Effector memory CD4-positive, alpha-beta T cell (primary cell): Measurements from ENCODE around the gene MYRF.

Source experiments
- DNase-seq, 3 donors: peaks; one replicate each; pipeline ENCODE4 v3.0.0-alpha.2; 2020
- H3K27ac ChIP-seq: 2 replicates; pipeline ENCODE4 v1.7.0; 2013; ENCODE audit warnings: mild to moderate bottlenecking, low read length, moderate library complexity; ENCODE audit not compliant: insufficient read depth, poor library complexity, severe bottlenecking
- H3K27me3 ChIP-seq: replicated peaks from 2 replicates; pipeline ENCODE4 v1.7.0; 2013; ENCODE audit warnings: mild to moderate bottlenecking, low read length; ENCODE audit not compliant: insufficient read depth, control insufficient read depth, poor library complexity, severe bottlenecking
- H3K36me3 ChIP-seq: 2 replicates; pipeline ENCODE4 v1.7.0; 2013; ENCODE audit warnings: mild to moderate bottlenecking, low read length, moderate library complexity; ENCODE audit not compliant: control insufficient read depth, insufficient read depth
- H3K4me1 ChIP-seq: 2 replicates; pipeline ENCODE4 v1.7.0; 2013; ENCODE audit warnings: low read length, mild to moderate bottlenecking; ENCODE audit not compliant: control insufficient read depth, insufficient read depth, poor library complexity, severe bottlenecking
- H3K4me3 ChIP-seq: 2 replicates; pipeline ENCODE4 v1.7.0; 2013; ENCODE audit warnings: low read length, low read depth, mild to moderate bottlenecking; ENCODE audit not compliant: insufficient read depth, poor library complexity, severe bottlenecking
- H3K9me3 ChIP-seq: 2 replicates; pipeline ENCODE4 v1.7.0; 2013; ENCODE audit warnings: mild to moderate bottlenecking, low read length, moderate library complexity; ENCODE audit not compliant: control insufficient read depth

Gene MYRF

GRCh38 chr11:61828629-61829407 lies 76.4 kb downstream of the MYRF start:
- Histone ChIP-seq H3K4me1 (peaks cover 26% of the 10 kb centered on the region), H3K36me3 (no peaks in the 10 kb centered on the region), H3K27ac (no peak overlapping the region), H3K4me3 (peak overlapping the region; percentile 57), H3K27me3 (peaks cover 16% of the 10 kb centered on the region), H3K9me3 (no peaks in the 10 kb centered on the region)
- peak in 1 of 3 donors; percentile 37 for DNase-seq

- peaks cover 35% of the 10 kb centered on the region for H3K4me1 ChIP-seq
- H3K36me3 ChIP-seq, result no peaks in the 10 kb centered on the region
- H3K4me3 ChIP-seq, result no peak overlapping the region
- H3K27ac ChIP-seq, result no peak overlapping the region
- H3K9me3 ChIP-seq, result no peaks in the 10 kb centered on the region
- DNase-seq, result no peak
- peaks cover 16% of the 10 kb centered on the region for H3K27me3 ChIP-seq
These were observed 77.4 kb downstream of the MYRF start for GRCh38 chr11:61829806-61830205.

GRCh38 chr11:61830237-61831105 lies 78.0 kb downstream of the MYRF start:
- DNase-seq, result no peak
- H3K27ac ChIP-seq, result no peak overlapping the region

GRCh38 chr11:61832207-61832606 lies 79.8 kb downstream of the MYRF start:
- no peak overlapping the region for H3K27ac ChIP-seq
- H3K36me3 ChIP-seq, result no peaks in the 10 kb centered on the region
- H3K4me1 ChIP-seq, result peaks cover 39% of the 10 kb centered on the region
- H3K4me3 ChIP-seq, result no peak overlapping the region
- no peaks in the 10 kb centered on the region for H3K9me3 ChIP-seq
- DNase-seq, result no peak
- H3K27me3 ChIP-seq, result peaks cover 16% of the 10 kb centered on the region

More at GRCh38 chr11:61830237-61831105, 78.0 kb downstream of the MYRF start:
- H3K9me3 ChIP-seq, result no peaks in the 10 kb centered on the region
- H3K4me3 ChIP-seq, result no peak overlapping the region
- H3K36me3 ChIP-seq, result no peaks in the 10 kb centered on the region
- H3K4me1 ChIP-seq, result peaks cover 40% of the 10 kb centered on the region
- peaks cover 16% of the 10 kb centered on the region for H3K27me3 ChIP-seq

- no peaks in the 10 kb centered on the region for H3K36me3 ChIP-seq
- no peak for DNase-seq
- no peak overlapping the region for H3K4me3 ChIP-seq
- H3K27ac ChIP-seq, result no peak overlapping the region
- no peaks in the 10 kb centered on the region for H3K9me3 ChIP-seq
- H3K27me3 ChIP-seq, result peaks cover 12% of the 10 kb centered on the region
- peaks cover 33% of the 10 kb centered on the region for H3K4me1 ChIP-seq
These were observed 80.3 kb downstream of the MYRF start for GRCh38 chr11:61832754-61833153.

- Histone ChIP-seq H3K4me3 (no peak overlapping the region), H3K27ac (no peak overlapping the region), H3K4me1 (peaks cover 26% of the 10 kb centered on the region), H3K9me3 (no peaks in the 10 kb centered on the region), H3K27me3 (peaks cover 9% of the 10 kb centered on the region), H3K36me3 (no peaks in the 10 kb centered on the region)
- peak in 1 of 3 donors; percentile 44 for DNase-seq
These were observed 81.0 kb downstream of the MYRF start for GRCh38 chr11:61833471-61833870.

GRCh38 chr11:61833926-61834277 lies 81.5 kb downstream of the MYRF start:
- Histone ChIP-seq H3K36me3 (no peaks in the 10 kb centered on the region), H3K4me3 (no peak overlapping the region), H3K9me3 (no peaks in the 10 kb centered on the region), H3K4me1 (peaks cover 22% of the 10 kb centered on the region), H3K27me3 (peaks cover 8% of the 10 kb centered on the region), H3K27ac (no peak overlapping the region)
- DNase-seq, result no peak

GRCh38 chr11:61834278-61835048 lies 82.0 kb downstream of the MYRF start:
- H3K27ac ChIP-seq, result no peak overlapping the region
- H3K36me3 ChIP-seq, result no peaks in the 10 kb centered on the region
- H3K9me3 ChIP-seq, result no peaks in the 10 kb centered on the region
- DNase-seq, result peak in 2 of 3 donors; percentile 14 to 47
- H3K4me3 ChIP-seq, result no peak overlapping the region
- peaks cover 17% of the 10 kb centered on the region for H3K4me1 ChIP-seq
- peaks cover 4% of the 10 kb centered on the region for H3K27me3 ChIP-seq

- no peaks in the 10 kb centered on the region for H3K9me3 ChIP-seq
- H3K36me3 ChIP-seq, result no peaks in the 10 kb centered on the region
- H3K4me1 ChIP-seq, result peaks cover 17% of the 10 kb centered on the region
- H3K27me3 ChIP-seq, result no peaks in the 10 kb centered on the region
- DNase-seq, result no peak
- no peak overlapping the region for H3K27ac ChIP-seq
- no peak overlapping the region for H3K4me3 ChIP-seq
These were observed 83.8 kb downstream of the MYRF start for GRCh38 chr11:61836193-61836592.
